GM12892 (cell line): Measurements from ENCODE around the gene PKP3.

Source experiments
- POLR2A ChIP-seq: IDR thresholded peaks from 2 replicates; pipeline ENCODE4 v1.6.1; 2011; ENCODE audit warnings: low read depth, low read length, control low read depth
- POLR2AphosphoS5 ChIP-seq: IDR thresholded peaks from 2 replicates; pipeline ENCODE4 v1.6.1; 2011; ENCODE audit warnings: low read depth, low read length, control low read depth

DNA sequence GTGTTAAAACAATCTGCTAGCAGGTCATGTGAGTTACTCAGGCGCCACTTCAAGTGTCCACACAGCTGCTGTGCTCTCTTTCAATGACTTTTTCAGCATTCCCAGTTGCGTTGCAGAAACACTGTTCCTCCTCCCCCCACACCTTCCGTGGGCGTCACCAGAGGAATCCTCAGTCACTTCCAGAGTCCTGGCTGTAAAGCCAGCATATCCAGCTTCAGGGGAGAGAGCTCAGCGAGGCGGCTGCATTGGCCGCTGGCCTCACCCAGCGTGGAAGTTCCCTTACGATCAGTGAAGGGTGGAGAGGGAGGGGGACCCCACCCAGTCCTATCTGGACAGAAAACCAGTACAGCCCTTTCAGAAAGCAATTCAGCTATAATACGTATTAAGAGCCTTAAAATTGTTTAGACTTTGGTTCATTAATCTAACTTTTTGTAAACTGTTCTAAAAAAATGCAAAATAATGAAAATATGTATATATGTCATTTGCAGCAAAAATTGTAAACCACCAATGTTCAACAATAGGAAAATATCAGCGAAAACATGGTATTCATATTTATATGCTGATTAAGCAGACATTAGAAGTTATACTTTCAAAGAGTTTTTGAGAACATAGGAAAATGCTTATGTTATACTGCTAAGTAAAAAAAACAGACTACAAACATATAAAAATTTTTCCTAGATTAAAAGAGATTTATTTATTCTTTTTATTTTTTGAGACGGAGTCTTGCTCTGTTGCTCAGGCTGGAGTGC lies 50.6 kb downstream of the PKP3 start:
- TF ChIP-seq POLR2A, result no peak
- no peak for TF ChIP-seq POLR2AphosphoS5
